Measurements from ENCODE around the gene GID8. TPM values are rescaled to one million over a fixed set of nuclear protein-coding genes. Genes with fewer than 3 reads are reported as not detected.

The GID8 gene
- total and polyA plus RNA-seq, 2 of the 13 experiments (the other 11 are each of a cell fraction or from before 2014, with no cell fraction given) = 39.6 to 59.8 TPM

GRCh38 chr20:62926229-62927127, 11.5 kb upstream of the GID8 start, which contains the start of gene DIDO1 (continued):
- TF ChIP-seq DRAP1 (CRISPR knock-in tag; IDR thresholded peaks at IDR 0.05) (peak; percentile 83), SNAI1 (CRISPR knock-in tag; IDR thresholded peaks at IDR 0.05; ENCODE audit: borderline replicate concordance) (no peak), ETV6 (CRISPR knock-in tag; conservative IDR thresholded peaks at IDR 0.05) (peak; percentile 92), SIN3B (IDR thresholded peaks at IDR 0.05; ENCODE audit: low read length) (peak; percentile 37; the same call in 1 of the 2 replicates), ZEB1 (IDR thresholded peaks at IDR 0.05; ENCODE audit: insufficient replicate concordance, low read depth) (no peak), ZMYM3 (CRISPR knock-in tag; IDR thresholded peaks at IDR 0.05) (no peak), GLI4 (CRISPR knock-in tag; IDR thresholded peaks at IDR 0.05; ENCODE audit: borderline replicate concordance) (0 out of 2 replicates have a peak, but pooled peaks have one; percentile 4), ZNF530 (CRISPR knock-in tag; IDR thresholded peaks at IDR 0.05; ENCODE audit: low read depth) (no peak), ZNF747 (CRISPR knock-in tag; IDR thresholded peaks at IDR 0.05; ENCODE audit: borderline replicate concordance) (no peak; the same call in 1 of the 2 replicates), ZNF569 (CRISPR knock-in tag; IDR thresholded peaks at IDR 0.05; ENCODE audit: borderline replicate concordance) (no peak), ZNF816 (CRISPR knock-in tag; IDR thresholded peaks at IDR 0.05; ENCODE audit: borderline replicate concordance) (peak; percentile 66; the same call in 1 of the 2 replicates), ZNF746 (CRISPR knock-in tag; IDR thresholded peaks at IDR 0.05) (0 out of 2 replicates have a peak, but pooled peaks have one; percentile 4), NCOA1 (CRISPR knock-in tag; IDR thresholded peaks at IDR 0.05) (no peak), RARA (CRISPR knock-in tag; IDR thresholded peaks at IDR 0.05) (peak; percentile 61), NR2C2 (CRISPR knock-in tag; IDR thresholded peaks at IDR 0.05; ENCODE audit: borderline replicate concordance) (peak; percentile 59; the same call in 1 of the 2 replicates), GMEB1 (CRISPR knock-in tag; IDR thresholded peaks at IDR 0.05; ENCODE audit: borderline replicate concordance) (peak; percentile 78; the same call in 1 of the 2 replicates), CSRNP1 (CRISPR knock-in tag; IDR thresholded peaks at IDR 0.05) (peak; percentile 88), ATF5 (CRISPR knock-in tag; IDR thresholded peaks at IDR 0.05; ENCODE audit: low read depth) (0 out of 2 replicates have a peak, but pooled peaks have one; percentile 46), PRPF4 (IDR thresholded peaks at IDR 0.05; ENCODE audit: low read depth, low read length, poor library complexity, severe bottlenecking) (no peak), NR0B2 (CRISPR knock-in tag; IDR thresholded peaks at IDR 0.05) (peak; percentile 64; the same call in 1 of the 2 replicates), HMG20A (CRISPR knock-in tag; IDR thresholded peaks at IDR 0.05; ENCODE audit: borderline replicate concordance) (no peak), KLF13 (CRISPR knock-in tag; IDR thresholded peaks at IDR 0.05) (no peak), ZKSCAN5 (CRISPR knock-in tag; IDR thresholded peaks at IDR 0.05) (no peak), MAF1 (CRISPR knock-in tag; IDR thresholded peaks at IDR 0.05; ENCODE audit: borderline replicate concordance) (no peak; the same call in none of the 2 replicates)
